ENCODE data around the gene TRIM67.

TRIM67 gene

DNA sequence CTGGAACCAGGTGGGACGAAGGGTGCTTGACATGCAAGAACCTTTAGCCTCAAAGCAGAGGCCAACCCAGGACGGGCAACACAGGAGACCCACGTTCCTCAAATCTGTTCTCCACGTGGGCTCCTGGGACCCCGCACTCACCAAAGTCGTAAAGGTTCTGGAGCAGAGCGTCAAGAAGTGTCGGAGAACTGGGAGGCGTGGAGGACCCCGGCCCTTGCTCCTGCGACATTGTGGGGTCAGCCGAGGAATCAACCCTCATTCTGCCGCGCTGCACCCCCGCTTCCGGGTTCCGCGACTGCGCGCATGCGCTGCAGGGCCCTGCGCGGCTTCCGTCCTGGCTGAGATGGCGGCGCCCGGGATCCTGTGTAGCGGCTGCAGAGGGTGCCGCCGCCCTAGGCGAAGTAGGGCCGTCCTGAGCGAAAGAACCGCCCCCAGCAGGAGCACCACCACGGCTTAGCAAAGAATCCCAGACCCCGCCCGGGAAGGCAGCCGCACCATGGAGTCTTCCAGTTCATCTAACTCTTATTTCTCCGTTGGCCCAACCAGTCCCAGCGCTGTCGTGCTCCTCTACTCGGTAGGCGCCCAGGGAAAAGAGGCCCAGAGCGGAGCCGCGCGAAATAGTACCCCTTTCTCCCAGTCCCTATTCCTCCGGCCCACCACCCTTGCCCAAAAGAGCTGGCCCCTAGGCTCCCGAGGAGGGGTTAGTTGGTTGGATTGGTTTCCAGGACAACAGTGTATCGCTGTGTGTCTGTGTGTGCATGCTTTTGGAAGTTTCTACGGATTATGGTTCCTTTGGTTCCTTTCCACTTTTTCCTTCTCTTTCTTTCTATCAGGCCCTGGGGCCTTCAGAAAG, 79.3 kb downstream of the TRIM67 start, which contains the start of gene GNPAT:
GNPAT (plus strand) TSS at position 330 of the 853 bp plus-strand sequence; CDS start at position 497, 167 bp downstream.
- no peaks in the 10 kb centered on the region for H3K27me3 ChIP-seq (ENCODE audit: insufficient read depth, poor library complexity, severe bottlenecking)
- peak; percentile 95 for ATAC-seq (ENCODE audit: low read depth)
- peaks cover 5% of the 10 kb centered on the region for H3K4me1 ChIP-seq (ENCODE audit: insufficient read depth, poor library complexity, severe bottlenecking)
- TF ChIP-seq, protein P1, sequence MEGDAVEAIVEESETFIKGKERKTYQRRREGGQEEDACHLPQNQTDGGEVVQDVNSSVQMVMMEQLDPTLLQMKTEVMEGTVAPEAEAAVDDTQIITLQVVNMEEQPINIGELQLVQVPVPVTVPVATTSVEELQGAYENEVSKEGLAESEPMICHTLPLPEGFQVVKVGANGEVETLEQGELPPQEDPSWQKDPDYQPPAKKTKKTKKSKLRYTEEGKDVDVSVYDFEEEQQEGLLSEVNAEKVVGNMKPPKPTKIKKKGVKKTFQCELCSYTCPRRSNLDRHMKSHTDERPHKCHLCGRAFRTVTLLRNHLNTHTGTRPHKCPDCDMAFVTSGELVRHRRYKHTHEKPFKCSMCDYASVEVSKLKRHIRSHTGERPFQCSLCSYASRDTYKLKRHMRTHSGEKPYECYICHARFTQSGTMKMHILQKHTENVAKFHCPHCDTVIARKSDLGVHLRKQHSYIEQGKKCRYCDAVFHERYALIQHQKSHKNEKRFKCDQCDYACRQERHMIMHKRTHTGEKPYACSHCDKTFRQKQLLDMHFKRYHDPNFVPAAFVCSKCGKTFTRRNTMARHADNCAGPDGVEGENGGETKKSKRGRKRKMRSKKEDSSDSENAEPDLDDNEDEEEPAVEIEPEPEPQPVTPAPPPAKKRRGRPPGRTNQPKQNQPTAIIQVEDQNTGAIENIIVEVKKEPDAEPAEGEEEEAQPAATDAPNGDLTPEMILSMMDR (IDR thresholded peaks at IDR 0.05; ENCODE audit: poor library complexity, severe bottlenecking): no peak
- peaks cover 11% of the 10 kb centered on the region; the same call in 1 of the 2 replicates for H3K36me3 ChIP-seq (ENCODE audit: low read depth)
- peak; percentile 78 for DNase-seq (ENCODE audit: low spot score)
- H3K9me3 ChIP-seq (ENCODE audit: severe bottlenecking): no peaks in the 10 kb centered on the region
- peak within 1 kb of the TSS; percentile 44 for H3K27ac ChIP-seq (ENCODE audit: poor library complexity, severe bottlenecking)
- peak within 1 kb of the TSS; percentile 85 for H3K4me3 ChIP-seq (ENCODE audit: severe bottlenecking)

DNA sequence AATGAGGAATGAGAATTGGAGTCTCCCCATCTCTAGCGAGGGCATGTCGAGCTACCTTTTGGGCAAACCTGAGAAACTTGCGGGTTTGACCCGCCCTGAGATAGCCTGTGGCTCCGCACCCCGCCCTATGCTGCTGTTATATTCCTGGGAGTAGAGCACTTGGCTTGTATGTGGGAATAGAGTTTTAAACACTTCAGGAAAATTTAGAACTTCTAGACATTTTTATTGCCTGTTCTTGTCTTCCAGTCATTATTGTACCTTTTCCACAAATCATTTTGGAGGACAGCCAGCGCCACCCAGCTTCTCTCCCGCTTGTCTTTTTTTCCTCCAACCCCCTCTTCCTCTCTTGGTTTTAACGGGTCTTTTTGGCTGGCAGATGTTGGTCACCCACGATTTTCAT, 79.9 kb downstream of the TRIM67 start:
- ATAC-seq (ENCODE audit: low read depth): peak; percentile 50
- TF ChIP-seq, protein P1 (IDR thresholded peaks at IDR 0.05; ENCODE audit: poor library complexity, severe bottlenecking): no peak
- Histone ChIP-seq H3K4me1 (ENCODE audit: insufficient read depth, poor library complexity, severe bottlenecking) (peaks cover 5% of the 10 kb centered on the region), H3K36me3 (ENCODE audit: low read depth) (0 out of 2 replicates have a peak, but pooled peaks cover 11% of the 10 kb centered on the region), H3K9me3 (ENCODE audit: severe bottlenecking) (no peaks in the 10 kb centered on the region), H3K4me3 (ENCODE audit: severe bottlenecking) (peak overlapping the region; percentile 85), H3K27me3 (ENCODE audit: insufficient read depth, poor library complexity, severe bottlenecking) (no peaks in the 10 kb centered on the region), H3K27ac (ENCODE audit: poor library complexity, severe bottlenecking) (peak overlapping the region; percentile 44)
- DNase-seq (ENCODE audit: low spot score): no peak

GRCh38 chr1:231242516-231243198, 80.8 kb downstream of the TRIM67 start:
- TF ChIP-seq, protein P1 (IDR thresholded peaks at IDR 0.05; ENCODE audit: poor library complexity, severe bottlenecking): no peak
- Histone ChIP-seq H3K27me3 (ENCODE audit: insufficient read depth, poor library complexity, severe bottlenecking) (no peaks in the 10 kb centered on the region), H3K9me3 (ENCODE audit: severe bottlenecking) (no peaks in the 10 kb centered on the region), H3K4me1 (ENCODE audit: insufficient read depth, poor library complexity, severe bottlenecking) (peaks cover 5% of the 10 kb centered on the region), H3K36me3 (ENCODE audit: low read depth) (peaks cover 11% of the 10 kb centered on the region; the same call in 1 of the 2 replicates), H3K27ac (ENCODE audit: poor library complexity, severe bottlenecking) (no peak overlapping the region), H3K4me3 (ENCODE audit: severe bottlenecking) (peak overlapping the region; percentile 85)
- DNase-seq (ENCODE audit: low spot score) (no peak), ATAC-seq (ENCODE audit: low read depth) (no peak)

- TF ChIP-seq, protein P1 (IDR thresholded peaks at IDR 0.05; ENCODE audit: poor library complexity, severe bottlenecking): no peak
- DNase-seq (ENCODE audit: low spot score) (no peak), ATAC-seq (ENCODE audit: low read depth) (no peak)
- Histone ChIP-seq H3K4me1 (ENCODE audit: insufficient read depth, poor library complexity, severe bottlenecking) (no peaks in the 10 kb centered on the region), H3K36me3 (ENCODE audit: low read depth) (peaks cover 10% of the 10 kb centered on the region), H3K4me3 (ENCODE audit: severe bottlenecking) (no peak overlapping the region), H3K27me3 (ENCODE audit: insufficient read depth, poor library complexity, severe bottlenecking) (no peaks in the 10 kb centered on the region), H3K9me3 (ENCODE audit: severe bottlenecking) (no peaks in the 10 kb centered on the region), H3K27ac (ENCODE audit: poor library complexity, severe bottlenecking) (no peak overlapping the region)
These were observed 86.9 kb downstream of the TRIM67 start for GRCh38 chr1:231248778-231249177.
